ENCODE data around the gene CALML5.

CALML5 gene

GRCh38 chr10:5514226-5514850 is 15.0 kb upstream of the CALML5 start:
- DNase-seq: no peak

- DNase-seq: no peak
These were observed 13.7 kb upstream of the CALML5 start for GRCh38 chr10:5512881-5513612.

- no peak for DNase-seq
These were observed 13.0 kb upstream of the CALML5 start for GRCh38 chr10:5512331-5512730.

GRCh38 chr10:5511885-5512280 is 12.5 kb upstream of the CALML5 start:
- no peak for DNase-seq

- no peak for DNase-seq
These were observed 12.0 kb upstream of the CALML5 start for GRCh38 chr10:5511231-5511884.

- DNase-seq: no peak
These were observed 11.1 kb upstream of the CALML5 start for GRCh38 chr10:5510281-5511072.

GRCh38 chr10:5509691-5510090 is 10.3 kb upstream of the CALML5 start:
- DNase-seq: no peak

GRCh38 chr10:5509236-5509635 is 9.9 kb upstream of the CALML5 start:
- no peak for DNase-seq

GRCh38 chr10:5508786-5509185 is 9.4 kb upstream of the CALML5 start:
- no peak for DNase-seq

GRCh38 chr10:5508161-5508604 is 8.8 kb upstream of the CALML5 start:
- no peak for DNase-seq

- DNase-seq: no peak
These were observed 8.3 kb upstream of the CALML5 start for GRCh38 chr10:5507649-5508131.

- DNase-seq: no peak
These were observed 7.6 kb upstream of the CALML5 start for GRCh38 chr10:5506751-5507648.

- no peak for DNase-seq
These were observed 6.9 kb upstream of the CALML5 start for GRCh38 chr10:5506246-5506645.

- DNase-seq: no peak
These were observed 5.0 kb upstream of the CALML5 start for GRCh38 chr10:5504146-5505072.

- no peak for DNase-seq
These were observed 4.1 kb upstream of the CALML5 start for GRCh38 chr10:5503477-5503835.

- no peak for DNase-seq
These were observed 3.5 kb upstream of the CALML5 start for GRCh38 chr10:5502571-5503476.

- no peak for DNase-seq
These were observed 2.7 kb upstream of the CALML5 start for GRCh38 chr10:5502061-5502521.

GRCh38 chr10:5500910-5501309 is 1.5 kb upstream of the CALML5 start:
- DNase-seq: no peak

- DNase-seq: no peak
These were observed 846 bp upstream of the CALML5 start for GRCh38 chr10:5500162-5500670.
